NCI-H226 (cell line): Measurements from ENCODE around the gene MROH2A.

Experiments used
- DNase-seq: peaks from one replicate; pipeline ENCODE4 v3.0.0-alpha.2; 2015

The MROH2A gene

DNA sequence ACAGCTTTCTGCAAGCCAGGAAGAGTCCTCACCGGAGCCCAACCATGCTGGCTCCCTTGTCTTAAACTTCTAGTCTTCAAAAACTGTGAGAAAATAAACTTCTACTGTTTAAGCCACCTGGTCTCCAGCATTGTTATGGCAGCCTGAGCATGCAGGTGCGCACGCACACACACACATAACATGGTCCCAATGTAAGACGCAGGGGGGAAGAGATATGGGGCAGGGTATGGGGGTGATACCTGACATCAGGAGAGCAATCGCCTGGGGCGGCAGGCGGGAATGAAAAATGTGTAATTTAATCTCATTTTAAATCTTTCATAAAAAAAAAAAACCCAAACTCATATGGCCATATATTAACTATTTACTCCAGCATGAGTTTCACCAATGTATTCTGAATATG lies 58.2 kb downstream of the MROH2A start:
- DNase-seq, result no peak

DNA sequence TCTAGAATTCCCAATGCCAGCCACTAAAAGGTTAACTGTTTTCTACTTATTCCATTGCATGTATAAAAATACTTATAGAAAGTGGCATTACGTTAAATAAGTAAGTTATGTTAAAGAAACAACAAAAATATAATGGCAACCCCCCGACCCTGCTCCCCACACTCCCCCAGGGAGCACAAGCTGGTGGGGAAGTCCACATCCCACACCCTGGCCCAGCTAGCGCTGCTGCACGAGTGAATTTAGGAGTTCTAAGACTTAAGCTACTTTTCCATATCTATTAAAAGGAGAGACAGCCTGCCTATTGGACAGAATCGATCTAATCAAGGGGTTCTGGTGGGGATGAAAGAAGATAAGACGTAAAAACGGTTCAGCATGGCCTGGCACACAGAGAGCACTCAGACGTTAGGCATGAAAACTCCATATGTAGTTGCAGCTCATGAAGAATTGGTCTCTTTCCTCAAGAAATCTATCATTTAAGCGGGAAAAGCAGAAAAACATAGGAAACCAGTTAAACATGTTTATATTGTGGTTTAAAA lies 59.6 kb downstream of the MROH2A start:
- no peak for DNase-seq

DNA sequence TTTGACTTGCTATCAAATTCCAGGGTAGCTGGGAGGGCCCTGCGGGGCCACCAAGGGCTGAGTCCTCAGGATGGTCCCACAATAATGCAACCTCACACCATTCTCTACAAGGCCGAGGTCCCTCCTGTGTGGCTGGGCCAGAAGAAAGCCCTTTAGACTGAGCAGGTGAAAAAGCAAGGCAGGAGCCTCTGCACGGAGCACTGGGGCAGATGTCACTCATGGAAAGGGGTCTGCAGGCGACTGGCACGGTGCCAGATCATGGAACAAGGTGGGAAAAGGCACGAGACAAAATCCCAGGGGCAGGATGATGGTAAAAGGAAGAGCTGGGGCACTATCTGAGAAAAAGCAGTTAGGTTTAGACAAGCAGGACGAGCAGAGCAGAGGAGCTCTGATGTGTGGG lies 60.1 kb downstream of the MROH2A start:
- DNase-seq, result no peak

DNA sequence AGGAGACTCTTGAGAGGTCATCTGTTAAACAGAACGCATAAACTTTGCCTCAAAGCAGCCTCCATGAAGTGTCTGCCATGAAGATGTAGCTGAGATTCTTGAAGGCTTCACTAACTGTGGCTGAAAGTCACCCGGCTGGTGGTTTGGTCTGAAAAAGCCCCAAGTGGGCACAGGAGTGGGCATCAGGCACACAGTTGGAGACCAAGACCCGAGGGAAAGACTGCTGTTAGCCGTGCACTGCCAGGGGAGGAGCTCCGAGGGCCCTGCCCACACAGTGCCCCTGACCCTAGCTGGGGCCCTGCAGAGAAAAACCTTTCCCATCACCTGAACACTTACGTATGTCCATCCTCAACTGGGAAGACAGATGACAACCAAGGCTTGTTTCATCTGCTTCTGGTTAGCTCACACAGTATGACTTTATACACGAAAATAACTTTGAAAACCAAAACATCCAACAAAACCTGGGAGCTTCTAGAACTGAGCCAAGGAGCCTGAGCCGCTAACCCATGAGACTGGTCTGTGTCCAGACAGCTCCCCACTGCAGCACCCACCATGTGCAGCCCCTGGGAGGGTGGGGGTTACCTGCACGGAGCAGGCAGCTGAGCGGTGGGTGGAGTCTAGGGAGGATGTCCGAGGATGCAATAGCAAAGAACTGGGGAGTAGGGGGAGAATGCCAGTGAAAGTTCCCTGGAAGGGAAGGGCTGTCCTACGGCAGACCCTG lies 60.8 kb downstream of the MROH2A start:
- no peak for DNase-seq

DNA sequence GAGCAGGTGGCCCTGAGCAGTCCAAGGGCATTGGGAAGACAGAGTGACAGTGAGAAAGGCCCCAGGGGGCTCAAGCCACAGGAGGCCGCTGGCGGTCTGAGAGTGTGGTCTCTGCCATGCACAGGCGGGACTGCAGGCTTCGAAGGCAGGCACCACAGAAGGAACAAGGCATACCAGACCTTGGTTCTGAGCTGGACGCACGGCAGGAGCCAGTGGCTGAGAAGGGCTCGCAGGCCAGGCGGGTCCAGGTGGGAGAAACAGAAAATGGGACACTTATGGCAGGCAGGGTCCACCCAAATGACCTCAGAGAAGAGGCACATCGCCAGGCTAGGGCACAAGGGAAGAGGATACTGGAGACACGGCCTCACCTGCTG lies 61.3 kb downstream of the MROH2A start:
- no peak for DNase-seq

DNA sequence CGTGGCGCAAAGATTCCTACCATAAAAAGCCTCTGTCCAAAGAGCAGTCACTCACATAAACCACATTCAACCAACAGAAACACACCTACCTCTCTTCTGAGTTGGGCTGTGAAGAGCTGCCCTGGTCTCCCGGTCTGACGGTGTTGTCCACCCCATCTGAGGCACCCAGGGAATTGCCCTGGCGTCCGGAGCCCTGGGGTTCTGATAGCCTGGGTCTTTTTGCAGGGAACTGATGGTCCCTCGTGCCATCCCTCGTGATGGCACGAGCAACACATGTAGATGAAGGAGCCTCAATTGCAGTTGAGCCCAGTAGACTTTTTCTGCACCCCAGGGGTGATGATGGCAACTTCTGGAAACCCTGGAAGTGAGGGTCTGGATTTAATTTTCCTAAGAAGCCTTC lies 62.4 kb downstream of the MROH2A start:
- DNase-seq, result no peak

DNA sequence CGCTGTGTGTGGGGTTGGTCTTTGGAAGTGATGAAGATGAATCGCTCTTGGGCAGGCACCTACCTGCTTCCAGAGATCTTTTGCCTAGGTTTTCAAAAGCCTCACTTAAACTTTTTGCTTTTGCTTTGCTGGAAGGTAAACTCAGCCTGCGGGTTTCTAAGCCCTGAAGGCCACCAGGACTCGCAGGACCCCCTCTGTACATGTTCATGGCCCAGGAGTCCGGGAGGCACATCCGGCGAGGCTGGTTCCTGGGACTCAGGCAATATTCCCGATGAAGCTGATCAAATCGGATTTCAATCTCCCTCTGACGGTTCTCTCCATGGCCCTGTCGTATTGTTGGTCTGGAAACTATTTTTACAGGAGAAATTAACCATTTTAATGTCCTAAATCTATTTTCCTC lies 63.1 kb downstream of the MROH2A start:
- DNase-seq, result no peak

DNA sequence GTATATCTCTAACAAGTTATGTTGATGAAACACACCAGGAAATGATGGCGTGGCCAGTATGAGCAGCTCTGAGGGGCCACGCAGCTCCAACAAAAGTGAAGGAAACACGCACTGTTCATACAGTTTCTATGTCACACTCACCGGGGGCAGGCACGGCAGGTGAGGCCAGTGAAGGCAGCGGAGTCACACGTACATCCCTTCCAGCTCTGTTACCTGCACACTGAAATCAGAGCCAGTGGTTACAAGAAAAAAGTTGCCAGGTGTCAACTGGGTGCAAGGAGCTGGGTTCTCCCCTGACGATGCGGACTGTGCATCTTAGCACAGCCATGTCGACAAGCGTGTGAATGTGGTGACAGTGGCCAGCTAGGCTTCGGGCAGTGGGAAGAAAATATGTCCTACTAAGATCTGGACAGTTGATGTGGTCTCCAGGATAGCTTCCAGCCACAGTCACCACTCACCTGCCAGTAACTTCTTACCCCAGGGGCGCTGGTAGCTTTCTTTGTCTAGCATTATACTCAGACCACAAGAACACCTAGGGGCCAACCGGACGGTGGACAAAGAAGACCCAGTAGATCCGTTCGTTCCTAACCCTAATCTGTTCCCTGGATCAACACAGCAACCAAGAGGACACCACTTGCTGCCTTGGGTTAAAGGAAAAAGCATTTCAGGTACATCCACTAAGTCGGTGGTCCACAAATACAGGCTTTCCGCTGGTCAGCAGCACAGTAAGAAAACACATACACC lies 66.1 kb downstream of the MROH2A start:
- DNase-seq, result no peak

DNA sequence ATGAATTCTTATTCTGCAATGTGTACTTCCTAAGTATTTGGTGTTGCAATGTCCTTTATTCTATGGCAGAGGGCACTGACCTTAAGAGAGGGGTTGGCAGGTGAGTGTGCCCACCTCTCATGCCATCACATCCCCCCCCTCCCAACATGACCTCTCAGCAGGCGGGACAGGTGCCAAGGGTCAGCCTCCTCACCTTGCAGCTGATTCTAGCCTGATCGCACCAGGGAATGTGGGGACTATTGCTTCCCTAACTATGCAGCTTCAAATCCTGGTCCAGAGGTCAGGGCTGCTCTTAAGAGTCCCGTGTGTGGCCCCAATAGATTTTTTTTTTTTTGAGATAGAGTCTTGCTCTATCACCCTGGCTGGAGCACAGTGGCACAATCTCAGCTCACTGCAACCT lies 66.7 kb downstream of the MROH2A start:
- no peak for DNase-seq

DNA sequence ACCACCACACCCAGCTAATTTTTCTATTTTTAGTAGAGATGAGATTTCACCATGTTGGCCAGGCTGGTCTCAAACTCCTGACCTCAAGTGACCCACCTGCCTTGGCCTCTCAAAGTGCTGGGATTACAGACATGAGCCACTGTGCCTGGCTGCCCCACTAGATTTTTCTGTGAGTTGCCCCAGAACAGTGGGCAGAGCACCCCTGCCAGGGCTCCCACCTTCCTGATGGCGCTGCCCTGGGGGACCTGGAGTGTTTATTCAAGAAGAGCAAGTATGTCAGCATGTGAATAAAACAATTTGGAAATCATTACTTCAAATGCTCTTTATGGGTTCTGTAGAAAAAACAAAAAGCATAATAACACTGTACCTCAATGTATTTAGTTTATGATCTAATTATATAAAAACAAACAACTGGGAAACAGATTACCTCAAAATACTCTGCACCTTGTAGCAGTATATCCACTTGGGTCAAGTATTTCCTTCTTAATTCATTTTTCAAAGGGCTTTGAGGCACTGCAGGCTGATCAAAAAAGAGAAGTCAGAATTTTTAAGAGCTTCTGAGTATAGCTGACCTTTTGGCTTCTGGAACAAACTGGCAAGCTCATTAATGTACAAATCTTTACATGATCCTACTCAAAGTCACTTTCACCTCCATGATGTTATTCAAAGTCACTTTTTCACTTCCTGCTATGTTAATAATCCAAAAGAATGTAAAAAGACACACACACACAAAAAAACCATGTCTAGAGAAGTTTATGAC lies 67.4 kb downstream of the MROH2A start:
- no peak for DNase-seq

DNA sequence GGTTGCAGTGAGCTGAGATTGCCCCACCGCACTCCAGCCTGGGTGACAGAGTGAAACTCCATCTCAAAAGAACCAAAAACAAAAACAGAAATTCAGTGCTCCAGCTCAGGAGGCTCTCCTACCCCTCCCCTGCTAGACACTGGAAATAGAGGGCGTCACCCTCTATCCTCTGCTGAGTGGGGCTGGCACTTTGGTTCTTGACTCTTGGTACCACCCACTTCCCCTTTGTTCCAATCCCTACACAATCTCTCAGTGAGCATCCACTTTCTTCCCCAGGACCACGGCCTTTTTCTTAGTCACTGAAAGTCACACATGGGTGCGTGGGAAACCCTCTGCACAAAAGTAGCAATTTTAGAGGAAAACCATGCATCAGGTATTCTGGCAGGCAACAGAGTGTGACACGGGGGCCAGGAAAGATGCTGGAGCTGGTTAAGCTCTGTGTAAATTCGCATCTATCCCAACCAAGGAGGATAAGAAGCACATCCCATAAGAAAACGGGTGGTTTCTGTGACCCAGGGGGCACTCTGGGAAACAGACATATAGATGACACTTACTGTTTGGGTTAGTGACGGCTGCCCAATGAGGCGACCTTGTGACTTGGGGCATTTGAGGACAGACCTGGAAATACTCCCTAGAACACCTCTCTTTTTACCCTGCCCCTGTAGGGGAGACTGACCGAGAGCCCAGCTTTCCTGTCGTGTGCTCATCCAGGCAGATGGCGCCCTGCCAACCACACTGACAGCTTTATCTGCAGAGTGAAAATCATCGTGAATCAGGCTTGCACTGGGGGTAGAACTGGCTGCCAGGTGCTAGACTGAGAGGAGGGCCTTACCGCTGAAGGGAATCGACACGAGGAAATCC lies 68.5 kb downstream of the MROH2A start:
- DNase-seq, result no peak

DNA sequence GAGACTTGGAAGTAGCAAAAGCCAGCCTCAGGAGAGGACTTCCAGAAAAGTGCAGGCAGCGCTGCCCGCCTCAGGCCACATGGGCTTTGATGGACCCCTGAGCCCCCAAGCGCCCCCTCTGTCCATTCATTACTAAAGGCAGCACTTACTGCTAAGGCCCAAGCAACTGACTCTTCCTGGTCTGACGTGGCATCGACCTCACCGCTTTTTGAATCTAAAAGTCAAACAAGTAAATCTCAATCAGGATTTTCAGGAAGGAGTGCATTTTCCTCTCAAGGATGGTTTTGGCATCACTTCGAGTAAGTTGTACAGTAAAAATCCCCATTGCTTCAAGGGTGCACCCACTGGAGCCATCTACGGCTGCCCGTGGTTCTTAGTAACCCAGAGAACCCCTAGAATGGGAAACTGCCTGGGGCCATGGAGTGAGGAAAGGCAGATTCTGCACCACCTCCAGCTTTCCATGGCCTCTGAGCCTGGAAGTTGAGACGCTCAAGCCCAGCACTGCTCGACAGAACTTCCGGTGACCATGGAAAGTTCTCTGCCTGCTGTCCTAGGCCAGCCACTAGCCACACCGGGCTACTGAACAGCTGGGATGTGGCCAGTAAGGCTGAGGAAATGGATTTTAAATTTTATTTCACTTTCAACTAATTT lies 69.2 kb downstream of the MROH2A start:
- no peak for DNase-seq

DNA sequence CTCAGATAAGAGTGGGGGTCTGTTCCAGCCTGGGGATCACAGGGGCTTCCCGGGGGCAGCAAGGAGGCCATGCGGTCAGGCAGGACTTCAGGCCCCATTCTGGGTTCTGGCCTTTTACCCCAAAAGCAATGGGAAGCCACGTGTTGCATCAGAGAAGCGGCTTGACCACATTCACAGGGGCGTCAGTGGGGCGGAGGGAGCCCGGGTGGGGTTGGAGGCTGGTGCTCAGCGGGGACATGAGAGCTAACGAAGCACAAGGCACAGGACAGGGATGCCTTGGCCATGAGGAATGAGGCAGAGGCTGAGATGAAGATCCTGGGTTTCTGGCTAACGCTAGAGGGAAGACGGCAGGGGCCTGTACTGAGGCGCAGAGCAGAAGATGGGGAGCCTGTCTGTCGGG lies 70.1 kb downstream of the MROH2A start:
- no peak for DNase-seq

DNA sequence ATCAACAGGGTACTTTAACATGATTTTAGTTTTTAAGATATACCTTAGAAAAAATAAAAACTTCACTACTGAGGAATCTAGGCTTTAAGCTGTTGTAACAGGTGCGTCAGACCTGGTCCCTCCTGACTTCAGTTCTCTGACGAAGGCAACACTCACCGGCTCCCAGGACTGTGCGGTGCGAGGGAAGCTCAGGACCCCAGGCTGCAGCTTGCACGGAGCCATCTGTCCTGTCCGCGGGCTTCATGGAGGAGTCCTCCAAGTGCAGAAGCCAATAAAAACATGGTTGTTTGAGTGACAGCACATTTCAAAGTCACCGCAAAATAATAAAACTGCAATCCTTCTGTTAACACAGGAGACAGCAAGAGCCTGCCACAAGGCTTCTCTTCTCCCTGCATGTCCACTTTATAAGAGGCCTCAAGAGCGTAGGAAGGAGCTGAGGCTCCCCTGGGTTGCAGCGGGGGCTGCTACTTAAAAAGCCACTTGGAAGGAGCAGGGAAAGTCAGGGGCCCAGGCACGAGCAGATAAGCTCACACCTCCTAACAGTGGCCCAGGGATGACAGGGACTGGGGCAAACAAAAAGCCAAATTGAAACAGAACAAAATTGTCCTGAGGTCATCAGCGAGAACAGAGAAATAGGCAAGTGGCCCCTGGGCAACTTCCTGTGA lies 71.6 kb downstream of the MROH2A start:
- DNase-seq, result no peak

DNA sequence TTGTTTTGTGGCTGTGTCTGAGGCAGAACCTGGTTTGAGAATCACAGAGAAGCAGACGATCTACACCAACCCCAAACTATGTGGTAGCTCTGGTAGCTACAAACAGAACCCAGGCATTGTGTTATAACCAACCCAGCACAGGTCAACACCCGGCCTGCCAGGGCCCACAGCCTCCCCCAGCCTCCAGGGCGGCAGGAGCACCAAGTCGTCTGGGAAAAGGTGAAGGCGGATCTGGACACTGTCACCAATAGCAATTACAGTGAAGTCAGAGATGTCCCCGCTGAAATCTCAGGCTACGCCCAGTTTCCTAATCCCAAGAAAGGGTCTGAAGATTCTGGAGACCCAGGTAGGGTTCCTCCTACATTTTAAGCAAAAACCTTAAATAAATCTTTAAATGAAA lies 72.6 kb downstream of the MROH2A start:
- DNase-seq, result no peak

DNA sequence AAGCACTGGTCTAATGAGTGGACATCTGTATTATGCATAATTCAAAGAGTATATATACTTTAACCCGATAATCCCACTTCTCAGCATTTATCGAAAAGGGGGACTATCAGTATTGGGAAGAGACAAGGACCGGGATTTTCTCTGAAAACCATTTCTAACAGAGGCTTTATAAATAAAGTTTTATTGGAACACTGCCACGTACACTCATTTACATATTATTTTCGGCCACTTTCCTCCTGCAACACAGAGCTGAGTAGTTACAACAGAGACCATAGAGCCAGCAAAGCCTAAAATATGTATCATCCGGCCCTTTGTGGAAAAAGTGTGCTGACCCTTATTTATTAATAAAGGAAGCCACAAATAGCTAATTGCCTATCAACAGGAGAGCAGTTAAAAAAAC lies 73.0 kb downstream of the MROH2A start:
- DNase-seq, result no peak

DNA sequence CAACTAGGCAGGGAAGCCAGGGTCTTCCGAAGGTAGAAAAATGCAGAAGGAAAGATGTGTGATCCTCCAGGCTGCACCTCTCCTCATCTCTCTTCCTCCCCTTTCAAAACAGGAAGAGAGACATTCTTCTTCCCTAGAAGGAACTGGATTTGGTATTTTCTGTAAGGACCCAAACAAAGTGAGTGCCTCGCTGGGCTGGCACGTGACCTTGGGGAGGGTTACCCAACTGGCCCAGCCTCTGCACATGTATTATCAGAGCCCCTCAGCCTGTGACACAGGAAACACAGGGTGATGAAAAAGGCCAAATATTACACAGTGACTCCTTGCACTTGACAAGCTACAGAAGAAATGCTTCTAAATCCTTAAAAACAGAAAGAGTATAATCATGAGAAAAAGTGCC lies 73.9 kb downstream of the MROH2A start:
- DNase-seq, result no peak

DNA sequence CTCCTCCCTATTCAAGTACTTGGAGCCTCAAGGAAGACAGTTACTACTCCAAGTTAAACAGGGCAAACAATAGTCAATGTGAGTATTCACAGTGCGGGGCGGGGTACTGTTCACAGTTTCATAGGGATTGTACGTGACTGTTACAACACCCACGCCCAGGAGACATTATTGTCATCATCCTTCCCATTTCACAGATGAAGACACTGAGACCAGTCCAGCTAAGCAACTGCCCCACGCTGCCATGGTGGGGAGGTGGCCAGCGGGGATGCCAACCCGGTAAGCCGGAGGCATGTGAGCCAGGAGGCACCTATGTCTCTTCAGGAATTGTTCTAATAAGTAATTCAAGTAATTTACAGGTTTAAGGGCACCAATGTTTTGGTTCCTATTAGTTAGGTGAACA lies 75.2 kb downstream of the MROH2A start:
- no peak for DNase-seq

DNA sequence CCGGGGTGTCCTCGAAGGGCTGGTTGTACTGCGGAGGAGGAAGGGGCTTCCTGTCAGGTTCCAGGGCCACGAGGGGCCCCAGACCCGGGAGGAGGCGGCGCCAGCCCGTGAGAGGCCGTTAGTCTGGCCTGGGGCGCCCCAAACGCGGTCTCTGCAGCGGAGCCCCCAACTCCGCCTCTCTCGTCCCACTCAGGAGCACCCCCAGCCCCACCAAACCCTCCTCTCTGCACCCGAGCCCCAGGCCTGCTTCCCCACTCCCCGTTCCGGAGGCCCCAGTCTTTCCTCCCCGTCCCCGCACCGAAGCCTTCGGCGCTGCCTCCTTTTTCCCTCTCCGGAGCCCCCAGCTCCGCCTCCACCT lies 75.7 kb downstream of the MROH2A start:
- no peak for DNase-seq

DNA sequence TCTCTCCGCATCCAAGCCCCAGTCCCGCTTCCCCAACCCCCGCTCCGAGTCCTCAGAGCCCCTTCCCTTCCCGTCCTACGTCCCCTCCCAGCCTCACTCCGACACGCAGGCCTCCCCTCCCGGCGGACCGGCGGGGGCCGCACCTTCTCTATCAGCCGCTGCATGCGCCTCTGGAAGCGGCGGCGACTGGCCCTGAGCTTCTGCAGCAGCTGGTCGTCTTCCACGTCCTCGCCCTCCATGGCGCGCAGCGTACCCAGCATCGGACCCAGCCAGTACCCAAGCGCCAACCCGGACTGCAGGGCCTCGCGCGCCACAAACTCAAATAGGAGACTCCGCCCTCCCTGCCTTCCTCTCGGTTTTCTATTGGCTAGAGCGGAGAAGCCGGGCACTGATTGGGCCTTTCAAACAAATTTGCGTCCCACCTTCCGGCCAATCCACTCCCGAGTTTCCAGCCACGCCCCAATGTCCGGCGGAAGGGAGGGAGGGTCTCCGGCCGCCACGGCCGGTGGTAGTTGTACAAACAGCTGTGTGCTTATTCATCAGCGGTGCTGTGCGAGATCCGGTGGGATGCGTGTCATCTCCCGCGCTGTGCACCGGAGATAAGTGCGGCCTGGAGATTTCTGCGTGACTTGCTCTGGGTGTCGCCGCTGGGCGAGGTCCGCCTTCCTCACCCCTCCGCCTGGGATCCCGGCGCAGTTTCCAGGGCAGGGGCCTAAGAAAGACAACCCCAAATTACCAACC lies 76.3 kb downstream of the MROH2A start, which contains the start of gene HJURP:
Gene HJURP, minus strand, starts transcription at position 295 of the 741 bp plus-strand sequence. Its CDS starts 35 bp downstream, at position 260.
- DNase-seq, result peak; percentile 92

DNA sequence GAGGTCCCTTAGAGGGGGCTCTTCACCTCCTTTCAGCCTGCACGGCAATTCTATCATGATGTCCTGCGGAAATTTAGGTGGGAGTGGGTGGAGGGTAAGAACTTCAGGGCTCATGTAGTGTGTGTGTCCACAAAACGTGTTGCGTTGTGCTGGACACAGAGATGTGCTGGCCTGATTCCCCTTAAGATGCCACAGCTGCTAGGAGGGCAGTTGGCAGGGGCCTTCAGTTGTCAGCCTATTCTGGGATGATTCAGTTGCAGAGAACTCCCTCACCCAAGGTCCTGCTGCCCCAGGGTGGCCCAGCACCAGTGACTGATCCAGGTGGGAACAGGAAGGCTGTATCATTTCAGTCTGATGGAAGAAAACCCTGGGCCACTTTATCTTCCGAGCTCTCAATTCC lies 77.2 kb downstream of the MROH2A start:
- no peak for DNase-seq
